ENCODE results near the gene TMEM14B. TPM values are rescaled to one million over a fixed set of nuclear protein-coding genes. Genes with fewer than 3 reads are reported as not detected.

Gene TMEM14B
- polyA plus RNA-seq, 2 of the 4 experiments (the other 2 are of a cell fraction): 121 to 177 TPM

DNA sequence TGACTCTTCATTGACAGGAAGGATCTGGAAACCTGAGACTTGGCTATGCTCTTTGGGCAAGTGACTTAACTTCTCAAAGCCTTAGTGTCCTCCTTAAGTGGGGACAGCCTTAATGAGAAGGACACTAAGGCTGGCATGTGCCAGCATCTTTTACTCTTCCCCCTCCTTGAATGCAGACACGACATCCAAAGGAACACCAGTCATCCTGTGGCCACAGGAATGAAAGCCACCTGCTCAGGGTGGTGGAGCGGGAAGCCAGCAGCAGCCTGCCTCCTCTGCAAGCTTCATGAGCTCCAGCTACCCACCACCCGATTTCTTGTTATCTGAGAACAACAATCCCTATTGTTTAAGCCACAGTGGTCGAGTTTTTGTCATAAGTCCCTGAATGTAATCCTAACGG is 44.5 kb downstream of the TMEM14B start:
- H3K27ac ChIP-seq: no peak overlapping the region
- H3K9me3 ChIP-seq: no peaks in the 10 kb centered on the region
- ChIA-PET CTCF (interaction anchor here (0.9 kb wide), 1 partner anchor 26 kb away, joined by 4 read pairs; no protein-coding TSS in a partner anchor), POLR2A (no interaction called here)
- 86% methylated on average over 5 of the region's 5 CpGs for WGBS (ENCODE audit: missing lambda C conversion rate)
- TF ChIP-seq, protein P1, sequence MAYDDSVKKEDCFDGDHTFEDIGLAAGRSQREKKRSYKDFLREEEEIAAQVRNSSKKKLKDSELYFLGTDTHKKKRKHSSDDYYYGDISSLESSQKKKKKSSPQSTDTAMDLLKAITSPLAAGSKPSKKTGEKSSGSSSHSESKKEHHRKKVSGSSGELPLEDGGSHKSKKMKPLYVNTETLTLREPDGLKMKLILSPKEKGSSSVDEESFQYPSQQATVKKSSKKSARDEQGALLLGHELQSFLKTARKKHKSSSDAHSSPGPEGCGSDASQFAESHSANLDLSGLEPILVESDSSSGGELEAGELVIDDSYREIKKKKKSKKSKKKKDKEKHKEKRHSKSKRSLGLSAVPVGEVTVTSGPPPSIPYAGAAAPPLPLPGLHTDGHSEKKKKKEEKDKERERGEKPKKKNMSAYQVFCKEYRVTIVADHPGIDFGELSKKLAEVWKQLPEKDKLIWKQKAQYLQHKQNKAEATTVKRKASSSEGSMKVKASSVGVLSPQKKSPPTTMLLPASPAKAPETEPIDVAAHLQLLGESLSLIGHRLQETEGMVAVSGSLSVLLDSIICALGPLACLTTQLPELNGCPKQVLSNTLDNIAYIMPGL (CRISPR knock-in tag; IDR thresholded peaks at IDR 0.05; ENCODE audit: borderline replicate concordance): no peak
- TF ChIP-seq CHD4 (IDR thresholded peaks at IDR 0.05; ENCODE audit: borderline replicate concordance): no peak
- no peak for TF ChIP-seq HOXB5 (CRISPR knock-in tag; IDR thresholded peaks at IDR 0.05)
- TF ChIP-seq EHMT2 (IDR thresholded peaks at IDR 0.05; ENCODE audit: low read depth): no peak
- TF ChIP-seq, protein P2, sequence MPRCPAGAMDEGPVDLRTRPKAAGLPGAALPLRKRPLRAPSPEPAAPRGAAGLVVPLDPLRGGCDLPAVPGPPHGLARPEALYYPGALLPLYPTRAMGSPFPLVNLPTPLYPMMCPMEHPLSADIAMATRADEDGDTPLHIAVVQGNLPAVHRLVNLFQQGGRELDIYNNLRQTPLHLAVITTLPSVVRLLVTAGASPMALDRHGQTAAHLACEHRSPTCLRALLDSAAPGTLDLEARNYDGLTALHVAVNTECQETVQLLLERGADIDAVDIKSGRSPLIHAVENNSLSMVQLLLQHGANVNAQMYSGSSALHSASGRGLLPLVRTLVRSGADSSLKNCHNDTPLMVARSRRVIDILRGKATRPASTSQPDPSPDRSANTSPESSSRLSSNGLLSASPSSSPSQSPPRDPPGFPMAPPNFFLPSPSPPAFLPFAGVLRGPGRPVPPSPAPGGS (IDR thresholded peaks at IDR 0.05): no peak
- no peak for TF ChIP-seq NPAS2 (CRISPR knock-in tag; IDR thresholded peaks at IDR 0.05; ENCODE audit: borderline replicate concordance)
- no peak for TF ChIP-seq ZC3H11A (IDR thresholded peaks at IDR 0.05)
- no peak for TF ChIP-seq CEBPB (IDR thresholded peaks at IDR 0.05)
- TF ChIP-seq RARB (CRISPR knock-in tag; IDR thresholded peaks at IDR 0.05): no peak
- no peak for TF ChIP-seq PHF8 (IDR thresholded peaks at IDR 0.05; ENCODE audit: borderline replicate concordance, low read depth)
- no peak for TF ChIP-seq ZFP36 (IDR thresholded peaks at IDR 0.05; ENCODE audit: borderline replicate concordance, partially characterized antibody)
- no peak for TF ChIP-seq NFE2L2 (conservative IDR thresholded peaks at IDR 0.05; ENCODE audit: low read length)
- TF ChIP-seq RFX5 (IDR thresholded peaks at IDR 0.05): no peak
- no peak for TF ChIP-seq MAFK (IDR thresholded peaks at IDR 0.05; ENCODE audit: partially characterized antibody)
- TF ChIP-seq POLR2AphosphoS2 (conservative IDR thresholded peaks at IDR 0.05; ENCODE audit: low read length): no peak
- TF ChIP-seq MYC (IDR thresholded peaks at IDR 0.05; ENCODE audit: borderline replicate concordance, low read length): no peak
- no peak for TF ChIP-seq HEYL (CRISPR knock-in tag; IDR thresholded peaks at IDR 0.05)
- DNase-seq (ENCODE audit: low read depth in 1 of 2, low spot score in 1 of 2) (no peak), ATAC-seq (no peak), FAIRE-seq (no peak)
- H3K4me3 ChIP-seq: no peak overlapping the region
- no peak overlapping the region for H3K4me2 ChIP-seq
- peaks cover 12% of the 10 kb centered on the region; the same call in 2 of the 3 replicates for H3K4me1 ChIP-seq

DNA sequence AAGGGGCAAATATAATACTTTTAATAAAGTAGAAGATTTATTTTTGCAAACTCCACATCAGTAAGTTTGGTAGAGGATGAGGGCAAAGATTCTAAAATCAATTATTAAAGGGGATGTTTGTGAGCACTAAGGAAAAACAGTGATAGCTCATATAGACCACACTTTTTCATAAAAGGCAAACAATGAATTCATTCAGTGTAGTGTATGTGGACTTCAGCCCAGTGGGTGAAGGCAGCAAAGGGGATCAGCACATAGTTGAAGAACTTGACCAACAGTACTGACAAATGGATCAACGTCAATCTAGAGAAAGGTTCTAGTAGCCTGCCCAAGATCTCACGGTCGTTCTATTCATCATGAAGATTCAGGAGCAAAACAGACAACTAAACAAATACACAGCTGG is 45.4 kb downstream of the TMEM14B start:
- Histone ChIP-seq H3K4me3 (no peak overlapping the region), H3K27ac (no peak overlapping the region), H3K4me1 (peaks cover 12% of the 10 kb centered on the region; the same call in 2 of the 3 replicates), H3K4me2 (no peak overlapping the region), H3K9me3 (no peaks in the 10 kb centered on the region)
- ATAC-seq (no peak), DNase-seq (ENCODE audit: low read depth in 1 of 2, low spot score in 1 of 2) (no peak), FAIRE-seq (no peak)
- 87% methylated on average over 3 of the region's 3 CpGs for WGBS (ENCODE audit: missing lambda C conversion rate)
- CTCF ChIA-PET: interaction anchor here (1.2 kb wide), 1 partner anchor 34 kb away, joined by 3 read pairs; no protein-coding TSS in a partner anchor
- POLR2A ChIA-PET: no interaction called here
- TF ChIP-seq POLR2A (IDR thresholded peaks at IDR 0.05; ENCODE audit: low read length) (no peak), ZFP36 (IDR thresholded peaks at IDR 0.05; ENCODE audit: borderline replicate concordance, partially characterized antibody) (no peak), KDM5A (IDR thresholded peaks at IDR 0.05) (no peak), RAD21 (conservative IDR thresholded peaks at IDR 0.05 in 1 of 2, IDR thresholded peaks at IDR 0.05 in 1 of 2) (no peak), EP300 (IDR thresholded peaks at IDR 0.05) (no peak), ZSCAN20 (CRISPR knock-in tag; IDR thresholded peaks at IDR 0.05) (no peak), NPAS2 (CRISPR knock-in tag; IDR thresholded peaks at IDR 0.05; ENCODE audit: borderline replicate concordance) (no peak), MAZ (IDR thresholded peaks at IDR 0.05; ENCODE audit: borderline replicate concordance, low read depth, low read length) (no peak), JUN (IDR thresholded peaks at IDR 0.05) (no peak), CHD4 (IDR thresholded peaks at IDR 0.05; ENCODE audit: borderline replicate concordance) (no peak)
- TF ChIP-seq, protein P3, sequence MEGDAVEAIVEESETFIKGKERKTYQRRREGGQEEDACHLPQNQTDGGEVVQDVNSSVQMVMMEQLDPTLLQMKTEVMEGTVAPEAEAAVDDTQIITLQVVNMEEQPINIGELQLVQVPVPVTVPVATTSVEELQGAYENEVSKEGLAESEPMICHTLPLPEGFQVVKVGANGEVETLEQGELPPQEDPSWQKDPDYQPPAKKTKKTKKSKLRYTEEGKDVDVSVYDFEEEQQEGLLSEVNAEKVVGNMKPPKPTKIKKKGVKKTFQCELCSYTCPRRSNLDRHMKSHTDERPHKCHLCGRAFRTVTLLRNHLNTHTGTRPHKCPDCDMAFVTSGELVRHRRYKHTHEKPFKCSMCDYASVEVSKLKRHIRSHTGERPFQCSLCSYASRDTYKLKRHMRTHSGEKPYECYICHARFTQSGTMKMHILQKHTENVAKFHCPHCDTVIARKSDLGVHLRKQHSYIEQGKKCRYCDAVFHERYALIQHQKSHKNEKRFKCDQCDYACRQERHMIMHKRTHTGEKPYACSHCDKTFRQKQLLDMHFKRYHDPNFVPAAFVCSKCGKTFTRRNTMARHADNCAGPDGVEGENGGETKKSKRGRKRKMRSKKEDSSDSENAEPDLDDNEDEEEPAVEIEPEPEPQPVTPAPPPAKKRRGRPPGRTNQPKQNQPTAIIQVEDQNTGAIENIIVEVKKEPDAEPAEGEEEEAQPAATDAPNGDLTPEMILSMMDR (IDR thresholded peaks at IDR 0.05): no peak
- TF ChIP-seq, protein P4, sequence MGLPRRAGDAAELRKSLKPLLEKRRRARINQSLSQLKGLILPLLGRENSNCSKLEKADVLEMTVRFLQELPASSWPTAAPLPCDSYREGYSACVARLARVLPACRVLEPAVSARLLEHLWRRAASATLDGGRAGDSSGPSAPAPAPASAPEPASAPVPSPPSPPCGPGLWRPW (IDR thresholded peaks at IDR 0.05): no peak
